Dendritic cell treated with granulocyte-macrophage colony-stimulating factor and Interleukin-4, amounts not matched to agents 40 ng/mL and 50 ng/mL, for 4 days (primary cell): Measurements from ENCODE around the gene TBC1D4.
"Not testable (repeated sequence)": the region's sequence is repeated elsewhere in the genome, so short reads cannot be mapped to it uniquely, and the experiment has no call there.

Source experiments
- H3K27ac Mint-ChIP-seq: one replicate; pipeline ENCODE4 v1.8.0; 2022; ENCODE audit warnings: mild to moderate bottlenecking, mixed read lengths
- H3K27me3 Mint-ChIP-seq: one replicate; pipeline ENCODE4 v1.8.0; 2022; ENCODE audit warnings: mild to moderate bottlenecking, mixed read lengths
- H3K36me3 Mint-ChIP-seq: one replicate; pipeline ENCODE4 v1.8.0; 2022; ENCODE audit warnings: low read depth, mixed read lengths
- H3K4me1 Mint-ChIP-seq: one replicate; pipeline ENCODE4 v1.8.0; 2022; ENCODE audit warnings: low read depth, mixed read lengths
- H3K4me3 Mint-ChIP-seq: one replicate; pipeline ENCODE4 v1.8.0; 2022; ENCODE audit warnings: mild to moderate bottlenecking, moderate library complexity, mixed read lengths
- H3K9me3 Mint-ChIP-seq: one replicate; pipeline ENCODE4 v1.8.0; 2022; ENCODE audit warnings: mixed read lengths
- intact Hi-C: fragments of 100-400 bp; cut with micrococcal nuclease; formaldehyde crosslinking; loops from one replicate; pipeline ENCODE4 v1.15.0; 2022

Gene TBC1D4

DNA sequence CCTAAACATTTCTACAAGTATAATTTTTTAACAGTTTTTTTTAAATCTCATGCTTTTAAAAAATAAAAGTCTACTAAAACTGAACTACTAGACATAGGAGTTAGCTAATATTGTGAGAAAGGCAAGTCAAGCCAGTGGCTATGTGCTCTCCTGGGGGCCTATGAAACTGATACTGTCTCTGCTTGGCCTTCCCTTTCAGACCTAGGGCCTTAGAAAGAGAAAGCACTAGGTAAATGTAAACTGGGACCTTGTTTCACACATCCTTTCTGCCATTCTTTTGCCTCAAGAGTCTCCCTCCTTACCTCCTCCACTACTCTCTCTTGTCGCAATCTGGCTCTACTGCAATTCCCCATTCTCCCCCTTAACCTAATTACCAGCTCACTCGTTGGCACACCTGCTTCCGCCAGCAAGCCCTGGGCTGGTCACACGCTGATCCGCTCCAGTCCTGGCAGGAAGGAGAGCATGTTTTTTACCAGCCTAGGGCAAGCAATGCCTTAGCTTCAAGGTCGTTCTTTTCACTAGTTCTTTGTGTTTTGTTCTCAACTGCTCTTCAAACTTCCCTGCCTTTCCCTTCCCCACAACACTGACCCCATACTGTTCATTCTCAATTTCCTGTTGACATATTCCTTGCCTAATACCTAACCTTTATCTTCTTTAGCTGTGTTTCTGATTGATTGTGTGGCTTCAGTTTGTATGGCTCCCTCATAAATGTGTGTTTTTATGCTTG lies 23.1 kb downstream of the TBC1D4 start:
- no peak overlapping the region for H3K4me3 Mint-ChIP-seq
- intact Hi-C loops = no loop called here
- no peaks in the 10 kb centered on the region for H3K9me3 Mint-ChIP-seq
- H3K36me3 Mint-ChIP-seq = no peaks in the 10 kb centered on the region
- no peaks in the 10 kb centered on the region for H3K4me1 Mint-ChIP-seq
- H3K27me3 Mint-ChIP-seq = no peaks in the 10 kb centered on the region
- H3K27ac Mint-ChIP-seq = no peak overlapping the region

DNA sequence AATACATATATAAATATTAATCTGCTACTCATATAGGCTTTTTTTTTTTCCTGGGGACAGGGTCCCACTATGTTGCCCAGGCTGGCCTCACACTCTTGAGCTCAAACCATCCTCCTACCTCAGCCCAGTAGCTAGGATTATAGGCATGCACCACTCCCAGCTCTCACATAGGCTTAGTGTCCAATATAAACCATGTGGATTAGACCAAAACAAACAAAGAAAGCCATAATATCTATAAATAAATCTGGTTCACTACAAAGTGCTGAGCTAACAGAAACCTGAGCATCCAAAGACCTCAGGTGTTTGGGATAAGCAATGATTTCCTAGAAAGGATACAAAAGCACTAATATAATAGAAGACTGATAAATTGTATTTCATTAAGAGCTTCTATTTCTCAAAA lies 26.0 kb downstream of the TBC1D4 start:
- Mint-ChIP-seq H3K36me3 (no peaks in the 10 kb centered on the region), H3K27me3 (no peaks in the 10 kb centered on the region), H3K4me1 (peaks cover 4% of the 10 kb centered on the region), H3K27ac (no peak overlapping the region), H3K4me3 (no peak overlapping the region), H3K9me3 (no peaks in the 10 kb centered on the region)
- intact Hi-C loops = no loop called here

DNA sequence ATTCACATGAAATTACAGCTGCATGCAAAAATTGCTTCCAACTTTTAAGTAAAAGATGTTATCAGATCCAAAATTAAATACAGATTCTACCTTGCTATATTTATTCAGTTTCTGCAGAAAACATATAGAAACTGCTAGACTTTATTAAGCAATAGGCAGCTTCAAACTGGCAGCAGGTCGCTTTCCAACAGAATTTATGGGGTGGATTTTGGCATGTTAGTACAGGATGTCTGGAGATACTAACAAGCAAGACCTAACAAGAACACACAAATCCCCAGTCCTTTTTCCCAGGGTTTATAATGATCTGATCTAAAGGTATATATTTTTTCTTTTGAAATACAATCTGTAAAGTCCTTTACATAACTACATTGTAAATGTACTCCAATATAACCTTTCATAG lies 27.5 kb downstream of the TBC1D4 start:
- Mint-ChIP-seq H3K27ac (no peak overlapping the region), H3K36me3 (no peaks in the 10 kb centered on the region)
- intact Hi-C loops = no loop called here

DNA sequence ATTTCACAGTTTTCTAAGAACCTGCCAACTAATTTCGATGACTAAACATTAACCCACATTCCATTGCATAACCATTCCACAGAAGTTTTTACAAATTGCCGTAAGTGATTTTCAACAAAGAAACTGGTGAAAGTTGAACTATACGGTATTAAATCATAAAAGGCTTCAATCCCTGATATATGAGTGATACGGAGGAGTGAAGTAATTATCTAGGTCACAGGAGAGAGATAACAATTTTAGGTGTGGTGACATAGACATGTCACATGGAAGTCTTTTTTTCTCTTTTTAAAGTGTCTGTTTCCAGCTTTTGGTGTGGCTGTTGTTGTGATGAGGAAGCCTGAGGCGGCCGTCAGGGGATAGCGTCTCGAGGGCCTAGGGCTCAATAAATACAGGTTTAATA lies 29.4 kb downstream of the TBC1D4 start:
- no peaks in the 10 kb centered on the region for H3K9me3 Mint-ChIP-seq
- H3K27me3 Mint-ChIP-seq = no peaks in the 10 kb centered on the region
- intact Hi-C loops = no loop called here
- no peak overlapping the region for H3K4me3 Mint-ChIP-seq
- peaks cover 4% of the 10 kb centered on the region for H3K4me1 Mint-ChIP-seq
- H3K27ac Mint-ChIP-seq = no peak overlapping the region
- H3K36me3 Mint-ChIP-seq = no peaks in the 10 kb centered on the region

More for the DNA sequence above, 27.5 kb downstream of the TBC1D4 start:
- Mint-ChIP-seq H3K4me3 (no peak overlapping the region), H3K4me1 (peaks cover 4% of the 10 kb centered on the region), H3K9me3 (no peaks in the 10 kb centered on the region), H3K27me3 (no peaks in the 10 kb centered on the region)

DNA sequence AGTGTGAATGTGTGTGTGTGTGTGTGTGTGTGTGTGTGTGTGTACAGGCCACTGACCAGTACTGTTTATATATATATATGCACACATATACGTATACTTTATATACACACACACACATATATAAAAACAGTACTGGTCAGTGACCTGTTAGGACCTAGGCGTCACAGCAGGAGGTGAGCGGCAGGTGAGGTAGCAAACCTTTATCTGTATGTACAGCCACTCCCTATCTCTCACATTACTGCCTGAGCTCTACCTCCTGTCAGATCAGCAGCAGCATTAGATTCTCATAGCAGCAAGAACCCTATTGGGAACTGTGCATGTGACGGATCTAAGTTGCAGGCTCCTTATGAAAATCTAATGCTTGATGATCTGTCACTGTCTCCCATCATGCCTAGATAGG lies 34.5 kb downstream of the TBC1D4 start:
- Mint-ChIP-seq H3K4me3 (no peak overlapping the region), H3K27ac (no peak overlapping the region), H3K4me1 (peaks cover 1% of the 10 kb centered on the region), H3K27me3 (no peaks in the 10 kb centered on the region), H3K36me3 (no peaks in the 10 kb centered on the region), H3K9me3 (no peaks in the 10 kb centered on the region)
- intact Hi-C loops = no loop called here

DNA sequence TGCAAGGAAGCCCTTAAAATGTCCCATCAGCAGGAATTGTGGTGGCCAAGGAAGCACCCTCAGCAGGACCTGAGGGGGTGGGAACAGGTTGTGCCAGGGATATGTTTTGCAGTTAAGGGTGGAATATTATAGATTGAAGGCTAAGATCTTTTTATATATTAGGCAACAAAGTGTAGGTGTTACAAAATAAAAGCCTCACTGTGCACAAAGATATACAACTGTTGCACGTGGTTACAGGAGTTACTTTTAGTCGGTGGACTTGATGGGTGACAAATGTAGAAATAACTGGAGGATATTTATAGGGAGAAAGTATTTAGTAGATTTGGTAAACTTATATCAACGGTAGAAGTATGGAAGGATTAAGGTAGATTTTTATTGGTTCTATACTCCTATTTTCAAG lies 35.1 kb downstream of the TBC1D4 start:
- Mint-ChIP-seq H3K36me3 (no peaks in the 10 kb centered on the region), H3K27ac (no peak overlapping the region), H3K4me3 (no peak overlapping the region), H3K9me3 (no peaks in the 10 kb centered on the region), H3K4me1 (no peaks in the 10 kb centered on the region), H3K27me3 (no peaks in the 10 kb centered on the region)
- intact Hi-C loops = no loop called here

DNA sequence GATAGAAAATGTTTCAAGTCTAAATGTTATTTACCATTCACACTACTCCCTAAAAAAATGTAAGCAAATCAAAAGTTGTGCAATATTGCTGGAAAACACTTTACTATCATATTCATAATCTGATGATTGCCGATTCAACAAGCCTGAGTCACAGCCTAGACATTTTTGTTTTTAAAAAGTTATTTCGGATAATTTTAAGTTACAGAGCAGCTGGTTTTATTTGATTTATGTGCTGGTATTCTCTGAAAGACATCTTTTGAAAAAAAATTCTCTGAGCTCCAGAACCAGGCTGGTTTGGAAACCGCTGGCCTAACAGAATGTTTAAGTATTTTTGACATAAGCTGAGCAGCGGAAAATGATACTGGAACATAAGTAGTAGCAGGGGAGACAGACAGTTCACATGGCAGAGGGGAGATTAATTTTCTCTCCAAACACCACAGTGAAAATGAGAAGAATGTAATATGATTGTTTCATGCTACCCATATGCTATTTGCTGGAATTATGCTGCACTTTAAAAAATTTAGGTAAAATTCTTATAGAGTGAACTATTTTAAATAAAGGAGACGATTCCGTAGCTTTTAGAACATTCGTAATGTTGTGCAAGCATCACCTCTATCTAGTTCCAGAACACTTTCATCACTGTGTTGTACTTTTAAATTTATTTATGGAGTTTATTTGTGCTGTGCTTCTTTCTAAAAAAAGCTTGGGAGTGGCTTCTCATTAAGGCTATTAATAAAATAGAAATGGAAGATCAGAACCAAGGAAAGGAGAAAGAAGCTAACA lies 36.1 kb downstream of the TBC1D4 start:
- intact Hi-C loops = no loop called here
- Mint-ChIP-seq H3K4me3 (no peak overlapping the region), H3K9me3 (no peaks in the 10 kb centered on the region), H3K36me3 (no peaks in the 10 kb centered on the region), H3K4me1 (no peaks in the 10 kb centered on the region), H3K27me3 (no peaks in the 10 kb centered on the region), H3K27ac (no peak overlapping the region)

DNA sequence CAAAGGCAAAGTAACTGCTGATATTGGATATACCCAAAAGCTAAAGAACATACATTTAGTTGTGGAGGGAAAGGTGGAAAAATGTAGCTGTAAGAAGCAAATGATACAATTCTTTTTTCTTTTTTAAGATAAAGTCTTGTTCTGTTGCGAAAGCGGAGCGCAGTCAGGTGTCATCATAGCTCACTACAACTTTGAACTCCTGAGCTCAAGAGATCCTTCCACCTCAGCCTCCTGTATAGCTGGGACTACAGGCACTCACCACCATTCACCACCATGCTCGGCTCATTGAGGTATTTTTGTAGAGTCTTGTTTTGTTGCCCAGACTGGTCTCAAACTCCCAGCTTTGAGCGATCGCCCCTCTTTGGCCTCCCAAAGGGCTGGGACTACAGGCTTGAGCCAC lies 38.0 kb downstream of the TBC1D4 start:
- intact Hi-C loops = no loop called here
- H3K27ac Mint-ChIP-seq = no peak overlapping the region
- no peaks in the 10 kb centered on the region for H3K4me1 Mint-ChIP-seq

DNA sequence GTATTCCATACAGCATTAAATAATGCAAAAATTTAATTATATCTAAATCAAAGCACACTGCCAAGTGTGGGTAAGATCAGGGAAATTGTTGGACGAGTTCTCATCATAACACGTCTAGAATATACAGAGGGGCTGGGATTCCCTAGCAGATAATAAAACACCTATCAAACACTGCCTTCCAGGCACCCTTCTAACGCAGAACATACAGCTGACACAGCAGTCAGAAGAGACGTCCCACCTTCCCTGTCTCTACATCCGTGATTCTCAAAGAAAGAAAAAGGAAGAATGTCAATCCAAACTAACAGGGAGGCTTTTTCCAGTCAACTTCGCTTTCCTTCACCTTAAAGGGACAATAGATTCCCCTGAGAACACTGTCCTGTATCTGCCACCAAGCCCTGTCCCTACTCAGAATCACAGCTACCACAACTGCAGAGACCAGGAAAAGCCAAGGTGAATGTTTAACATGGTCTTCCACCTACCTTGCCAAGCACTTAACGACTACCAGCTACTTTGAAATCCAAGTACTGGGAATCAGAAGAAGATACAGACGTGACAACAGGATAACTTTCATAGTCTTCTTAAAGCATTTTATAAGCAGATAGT lies 38.5 kb downstream of the TBC1D4 start:
- no peak overlapping the region for H3K27ac Mint-ChIP-seq
- H3K4me1 Mint-ChIP-seq = no peaks in the 10 kb centered on the region
- no peak overlapping the region for H3K4me3 Mint-ChIP-seq
- intact Hi-C loops = no loop called here
- no peaks in the 10 kb centered on the region for H3K27me3 Mint-ChIP-seq
- no peaks in the 10 kb centered on the region for H3K9me3 Mint-ChIP-seq
- no peaks in the 10 kb centered on the region for H3K36me3 Mint-ChIP-seq

More for the DNA sequence above, 38.0 kb downstream of the TBC1D4 start:
- Mint-ChIP-seq H3K36me3 (no peaks in the 10 kb centered on the region), H3K4me3 (no peak overlapping the region), H3K9me3 (no peaks in the 10 kb centered on the region), H3K27me3 (no peaks in the 10 kb centered on the region)

DNA sequence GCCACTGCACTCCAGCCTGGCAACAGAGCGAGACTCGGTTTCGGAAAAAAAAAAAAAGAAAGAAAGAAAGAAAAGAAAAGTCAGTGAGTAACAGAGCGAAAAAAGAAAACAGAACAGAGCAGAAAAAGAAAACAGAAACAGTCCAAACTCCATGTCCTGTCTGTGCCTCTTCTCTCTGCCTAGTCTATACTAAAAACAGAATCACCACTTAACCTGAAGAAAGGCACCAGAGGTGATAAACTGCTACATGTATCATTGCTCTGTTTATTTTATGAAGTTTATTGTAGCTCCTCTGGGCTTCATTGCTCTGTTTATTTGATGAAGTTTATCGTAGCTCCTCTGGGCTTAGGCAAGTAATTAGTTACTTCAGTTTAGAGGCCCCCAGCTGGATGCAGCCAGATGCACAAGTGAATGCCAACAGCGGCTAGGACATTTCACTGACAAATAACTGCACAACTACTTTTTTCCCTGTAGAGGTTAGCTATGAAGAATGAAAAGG lies 39.2 kb downstream of the TBC1D4 start:
- H3K36me3 Mint-ChIP-seq = no peaks in the 10 kb centered on the region
- no peak overlapping the region for H3K27ac Mint-ChIP-seq
- intact Hi-C loops = no loop called here
- H3K4me1 Mint-ChIP-seq = no peaks in the 10 kb centered on the region
- H3K4me3 Mint-ChIP-seq = no peak overlapping the region
- no peaks in the 10 kb centered on the region for H3K27me3 Mint-ChIP-seq
- no peaks in the 10 kb centered on the region for H3K9me3 Mint-ChIP-seq

DNA sequence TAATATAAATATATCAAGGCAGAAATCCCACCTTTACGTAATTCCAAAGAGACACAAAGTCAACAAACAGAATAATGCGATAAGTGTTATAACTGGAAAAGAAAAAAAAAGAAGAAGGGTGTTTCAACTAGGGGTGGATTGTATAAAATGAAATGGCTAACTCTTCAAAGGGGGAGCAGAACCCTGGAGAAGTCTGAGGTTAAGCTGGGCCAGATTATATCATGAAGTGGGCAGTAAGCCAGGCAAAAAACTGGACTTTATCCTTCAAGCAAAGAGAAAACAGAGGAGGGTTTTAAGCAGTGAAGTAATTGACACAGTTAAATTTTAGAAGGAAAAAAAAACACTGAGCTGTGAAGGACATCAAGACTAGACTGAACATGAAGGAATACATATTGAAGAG lies 41.9 kb downstream of the TBC1D4 start:
- Mint-ChIP-seq H3K27me3 (no peaks in the 10 kb centered on the region), H3K9me3 (peaks cover 10% of the 10 kb centered on the region), H3K4me1 (no peaks in the 10 kb centered on the region), H3K36me3 (no peaks in the 10 kb centered on the region), H3K4me3 (no peak overlapping the region), H3K27ac (no peak overlapping the region)
- intact Hi-C loops = no loop called here

DNA sequence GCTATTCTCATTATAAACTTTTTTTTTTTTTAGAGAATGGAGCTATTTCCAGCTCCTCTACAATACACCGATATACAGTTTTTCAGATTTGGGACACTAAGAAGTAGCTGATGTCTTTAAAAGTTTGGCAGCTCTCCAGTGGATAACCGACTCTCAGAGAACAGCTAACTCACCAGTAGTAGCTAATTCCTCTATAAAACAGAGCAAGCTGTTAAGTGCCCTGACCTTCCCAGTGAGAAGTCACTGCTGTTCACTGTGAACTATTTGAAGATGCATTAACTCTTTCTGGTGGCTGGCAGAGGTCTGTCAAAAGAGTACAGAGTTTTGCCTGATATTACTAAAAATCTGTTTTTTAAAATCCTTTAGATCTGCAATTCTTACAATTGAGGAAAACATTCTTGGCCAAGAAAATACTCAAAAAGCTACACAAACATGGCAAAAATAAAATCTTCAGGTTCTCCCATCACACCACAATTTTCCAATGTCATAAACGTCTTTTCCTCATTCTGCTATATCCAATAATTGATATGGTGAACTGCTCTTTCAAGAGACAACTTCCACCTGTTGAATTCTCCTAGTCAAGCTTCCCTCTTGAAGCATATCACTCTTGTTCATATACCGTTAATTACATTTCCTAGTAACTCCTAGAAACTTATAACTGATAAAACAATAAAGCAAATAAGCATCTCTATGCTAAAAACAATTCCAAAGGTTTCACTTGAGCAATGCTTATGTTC lies 44.2 kb downstream of the TBC1D4 start:
- Mint-ChIP-seq H3K36me3 (no peaks in the 10 kb centered on the region), H3K4me3 (no peak overlapping the region), H3K27me3 (no peaks in the 10 kb centered on the region), H3K9me3 (peaks cover 10% of the 10 kb centered on the region), H3K27ac (no peak overlapping the region), H3K4me1 (no peaks in the 10 kb centered on the region)
- intact Hi-C loops = no loop called here

DNA sequence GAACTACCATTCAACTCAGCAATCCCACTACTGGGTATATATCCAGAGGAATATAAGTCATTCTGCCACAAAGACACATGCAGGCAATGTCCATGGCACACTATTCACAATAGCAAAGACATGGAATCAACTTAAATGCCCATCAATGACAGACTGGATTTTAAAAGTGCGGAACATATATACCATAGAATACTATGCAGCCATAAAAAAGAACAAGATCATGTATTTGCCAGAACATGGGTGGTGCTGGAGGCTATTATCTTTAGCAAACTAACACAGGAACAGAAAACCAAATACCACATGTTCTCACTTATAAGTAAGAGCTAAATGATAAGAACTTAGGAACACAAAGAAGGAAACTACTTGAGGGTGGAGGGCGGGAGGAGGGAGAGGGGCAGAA lies 47.8 kb downstream of the TBC1D4 start:
- H3K4me1 Mint-ChIP-seq, H3K36me3 Mint-ChIP-seq, H3K27ac Mint-ChIP-seq, intact Hi-C loops, H3K4me3 Mint-ChIP-seq, H3K9me3 Mint-ChIP-seq, H3K27me3 Mint-ChIP-seq: not testable (repeated sequence)

DNA sequence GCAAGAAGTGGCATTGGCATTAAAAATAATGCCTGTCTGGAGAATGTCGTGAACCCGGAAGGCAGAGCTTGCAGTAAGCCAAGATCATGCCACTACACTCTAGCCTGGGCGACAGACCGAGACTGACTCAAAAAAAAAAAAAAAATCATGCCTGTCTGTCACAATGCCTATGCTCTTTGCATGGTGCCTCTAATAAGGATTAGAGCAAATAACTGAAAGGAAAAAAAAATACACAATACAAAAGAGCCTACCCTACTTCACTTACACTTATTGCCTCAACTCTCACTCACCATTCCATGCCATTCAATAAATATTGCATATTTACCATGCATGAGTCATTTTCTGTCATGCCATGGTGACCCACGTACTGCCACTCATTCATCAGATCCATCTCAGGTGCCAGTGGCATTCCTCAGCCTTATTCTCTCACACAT lies 49.1 kb downstream of the TBC1D4 start:
- Mint-ChIP-seq H3K27me3 (no peaks in the 10 kb centered on the region), H3K9me3 (peaks cover 10% of the 10 kb centered on the region), H3K4me1 (no peaks in the 10 kb centered on the region), H3K27ac (no peak overlapping the region), H3K36me3 (no peaks in the 10 kb centered on the region), H3K4me3 (no peak overlapping the region)
- intact Hi-C loops = no loop called here
